Hair follicular keratinocyte (primary cell): Measurements from ENCODE around the gene DAP3. TPM values are rescaled to one million over a fixed set of nuclear protein-coding genes. Genes with fewer than 3 reads are reported as not detected.

ENCODE experiments used
- total RNA-seq: library from RNA; depleted of rRNA; stranded (reverse); fragments of >200 nt; gene quantifications from 2 replicates; pipeline ENCODE4 v1.2.3, GENCODE V29; 2015

Gene DAP3
- 143 and 167 TPM in 2 replicates for total RNA-seq

GRCh38 chr1:155689081-155689607 lies at the start of gene DAP3:
Gene DAP3 (plus strand): TSS chr1:155689091. CDS start chr1:155709780, 20,689 bp downstream.

GRCh38 chr1:155688324-155689080 lies 389 bp upstream of the DAP3 start, which contains the start of gene YY1AP1:
Gene YY1AP1 (minus strand): TSS chr1:155688774. CDS start chr1:155680436, 8,338 bp downstream.

Other genes starting within 250 kb of the DAP3 start
- gene ASH1L, start 126.3 kb upstream of the DAP3 start, total RNA-seq = 8.3 and 11.8 TPM in 2 replicates
- gene MSTO1, start 78.9 kb upstream of the DAP3 start, total RNA-seq = 10.9 and 15.8 TPM in 2 replicates
- gene YY1AP1, start 317 bp upstream of the DAP3 start, total RNA-seq = 22.3 and 40.9 TPM in 2 replicates
- gene GON4L, start 168.1 kb downstream of the DAP3 start, total RNA-seq = 14.8 and 19.3 TPM in 2 replicates
- 0.62 and 0.80 TPM in 2 replicates for gene SYT11, start 170.5 kb downstream of the DAP3 start, total RNA-seq
- 17.6 and 19.8 TPM in 2 replicates for gene RIT1, start 222.3 kb downstream of the DAP3 start, total RNA-seq
- gene KHDC4, start 245.3 kb downstream of the DAP3 start, total RNA-seq = 11.9 and 19.1 TPM in 2 replicates